HCT116 (cell line): ENCODE results near the gene RAD51D.

Experiments used
- EZH2phosphoT487 ChIP-seq: fragments of 200-600 bp; IDR thresholded peaks from 2 replicates; pipeline ENCODE4 v1.6.1; 2018; ENCODE audit warnings: antibody characterized with exemption, borderline replicate concordance
- POLR2A ChIP-seq: IDR thresholded peaks from 2 replicates; pipeline ENCODE4 v1.7.0; 2011; ENCODE audit warnings: borderline replicate concordance; ENCODE audit not compliant: insufficient read depth, insufficient read length; ENCODE audit errors: extremely low read depth
- POLR2AphosphoS5 ChIP-seq: IDR thresholded peaks from 2 replicates; pipeline ENCODE4 v1.6.1; 2011; ENCODE audit warnings: mild to moderate bottlenecking, low read depth, low read length, moderate library complexity
- RAD21 ChIP-seq: IDR thresholded peaks from 2 replicates; pipeline ENCODE4 v1.6.1; 2012; ENCODE audit warnings: low read depth, mild to moderate bottlenecking
- SP1 ChIP-seq: IDR thresholded peaks from 2 replicates; pipeline ENCODE4 v1.6.1; 2012; ENCODE audit warnings: low read depth
- SRF ChIP-seq: IDR thresholded peaks from 2 replicates; pipeline ENCODE4 v1.6.1; 2012; ENCODE audit warnings: low read depth
- TF ChIP-seq, protein P1 (sequence below), 3 experiments: fragments of 200-600 bp in 1 of 3; sonication (generic) in 1 of 3; IDR thresholded peaks in 2 of 3; conservative IDR thresholded peaks in 1 of 3; 2 replicates each; pipeline ENCODE4 v1.5.1; 2012 to 2017; ENCODE audit warnings: low read depth in 2 of 3, low read length in 2 of 3, antibody characterized with exemption in 1 of 3, borderline replicate concordance in 1 of 3, control low read depth in 1 of 3, mild to moderate bottlenecking in 1 of 3, mixed read lengths in 1 of 3, mixed run types in 1 of 3, moderate library complexity in 1 of 3; ENCODE audit not compliant: insufficient read depth in 1 of 3
- TF ChIP-seq, protein P2 (sequence below): IDR thresholded peaks from 2 replicates; pipeline ENCODE4 v1.6.1; 2012; ENCODE audit warnings: low read depth
- TF ChIP-seq, protein P3 (sequence below): IDR thresholded peaks from 2 replicates; pipeline ENCODE4 v1.6.1; 2012

- TF ChIP-seq POLR2A = no peak
- TF ChIP-seq EZH2phosphoT487 = no peak
- TF ChIP-seq, protein P1, sequence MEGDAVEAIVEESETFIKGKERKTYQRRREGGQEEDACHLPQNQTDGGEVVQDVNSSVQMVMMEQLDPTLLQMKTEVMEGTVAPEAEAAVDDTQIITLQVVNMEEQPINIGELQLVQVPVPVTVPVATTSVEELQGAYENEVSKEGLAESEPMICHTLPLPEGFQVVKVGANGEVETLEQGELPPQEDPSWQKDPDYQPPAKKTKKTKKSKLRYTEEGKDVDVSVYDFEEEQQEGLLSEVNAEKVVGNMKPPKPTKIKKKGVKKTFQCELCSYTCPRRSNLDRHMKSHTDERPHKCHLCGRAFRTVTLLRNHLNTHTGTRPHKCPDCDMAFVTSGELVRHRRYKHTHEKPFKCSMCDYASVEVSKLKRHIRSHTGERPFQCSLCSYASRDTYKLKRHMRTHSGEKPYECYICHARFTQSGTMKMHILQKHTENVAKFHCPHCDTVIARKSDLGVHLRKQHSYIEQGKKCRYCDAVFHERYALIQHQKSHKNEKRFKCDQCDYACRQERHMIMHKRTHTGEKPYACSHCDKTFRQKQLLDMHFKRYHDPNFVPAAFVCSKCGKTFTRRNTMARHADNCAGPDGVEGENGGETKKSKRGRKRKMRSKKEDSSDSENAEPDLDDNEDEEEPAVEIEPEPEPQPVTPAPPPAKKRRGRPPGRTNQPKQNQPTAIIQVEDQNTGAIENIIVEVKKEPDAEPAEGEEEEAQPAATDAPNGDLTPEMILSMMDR (IDR thresholded peaks at IDR 0.05 in 2 of 3, conservative IDR thresholded peaks at IDR 0.05 in 1 of 3; ENCODE audit: borderline replicate concordance in 1 of 3, insufficient read depth in 1 of 3, low read depth in 2 of 3, low read length in 2 of 3) = no peak
- peak; percentile 42; the same call in 1 of the 2 replicates for TF ChIP-seq POLR2AphosphoS5
- TF ChIP-seq, protein P2, sequence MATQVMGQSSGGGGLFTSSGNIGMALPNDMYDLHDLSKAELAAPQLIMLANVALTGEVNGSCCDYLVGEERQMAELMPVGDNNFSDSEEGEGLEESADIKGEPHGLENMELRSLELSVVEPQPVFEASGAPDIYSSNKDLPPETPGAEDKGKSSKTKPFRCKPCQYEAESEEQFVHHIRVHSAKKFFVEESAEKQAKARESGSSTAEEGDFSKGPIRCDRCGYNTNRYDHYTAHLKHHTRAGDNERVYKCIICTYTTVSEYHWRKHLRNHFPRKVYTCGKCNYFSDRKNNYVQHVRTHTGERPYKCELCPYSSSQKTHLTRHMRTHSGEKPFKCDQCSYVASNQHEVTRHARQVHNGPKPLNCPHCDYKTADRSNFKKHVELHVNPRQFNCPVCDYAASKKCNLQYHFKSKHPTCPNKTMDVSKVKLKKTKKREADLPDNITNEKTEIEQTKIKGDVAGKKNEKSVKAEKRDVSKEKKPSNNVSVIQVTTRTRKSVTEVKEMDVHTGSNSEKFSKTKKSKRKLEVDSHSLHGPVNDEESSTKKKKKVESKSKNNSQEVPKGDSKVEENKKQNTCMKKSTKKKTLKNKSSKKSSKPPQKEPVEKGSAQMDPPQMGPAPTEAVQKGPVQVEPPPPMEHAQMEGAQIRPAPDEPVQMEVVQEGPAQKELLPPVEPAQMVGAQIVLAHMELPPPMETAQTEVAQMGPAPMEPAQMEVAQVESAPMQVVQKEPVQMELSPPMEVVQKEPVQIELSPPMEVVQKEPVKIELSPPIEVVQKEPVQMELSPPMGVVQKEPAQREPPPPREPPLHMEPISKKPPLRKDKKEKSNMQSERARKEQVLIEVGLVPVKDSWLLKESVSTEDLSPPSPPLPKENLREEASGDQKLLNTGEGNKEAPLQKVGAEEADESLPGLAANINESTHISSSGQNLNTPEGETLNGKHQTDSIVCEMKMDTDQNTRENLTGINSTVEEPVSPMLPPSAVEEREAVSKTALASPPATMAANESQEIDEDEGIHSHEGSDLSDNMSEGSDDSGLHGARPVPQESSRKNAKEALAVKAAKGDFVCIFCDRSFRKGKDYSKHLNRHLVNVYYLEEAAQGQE = no peak
- TF ChIP-seq, protein P3, sequence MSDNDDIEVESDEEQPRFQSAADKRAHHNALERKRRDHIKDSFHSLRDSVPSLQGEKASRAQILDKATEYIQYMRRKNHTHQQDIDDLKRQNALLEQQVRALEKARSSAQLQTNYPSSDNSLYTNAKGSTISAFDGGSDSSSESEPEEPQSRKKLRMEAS = no peak
- peak; percentile 77 for TF ChIP-seq SP1
- peak; percentile 69; the same call in 1 of the 2 replicates for TF ChIP-seq SRF
- TF ChIP-seq RAD21 = no peak
Measured at GRCh38 chr17:35084987-35085386, 34.7 kb downstream of the RAD51D start.
